Mesothelial cell of epicardium (in vitro differentiated cells): ENCODE measurements around the gene ANKRD44. TPM values are rescaled to one million over a fixed set of nuclear protein-coding genes. Genes with fewer than 3 reads are reported as not detected.
"Not testable (repeated sequence)": the region's sequence is repeated elsewhere in the genome, so short reads cannot be mapped to it uniquely, and the experiment has no call there.

Experiments
- DNase-seq, 2 experiments: peaks; one replicate each; pipeline ENCODE4 v3.0.0; 2021; ENCODE audit warnings: low spot score in 2 of 2; ENCODE audit not compliant: unreplicated experiment in 2 of 2
- H3K27ac Mint-ChIP-seq: 2 replicates; pipeline ENCODE4 v1.8.0; 2021; ENCODE audit warnings: mixed read lengths
- H3K27me3 Mint-ChIP-seq: 2 replicates; pipeline ENCODE4 v1.8.0; 2021; ENCODE audit warnings: low read depth, mixed read lengths
- H3K36me3 Mint-ChIP-seq: 2 replicates; pipeline ENCODE4 v1.8.0; 2021; ENCODE audit warnings: mixed read lengths
- H3K4me1 Mint-ChIP-seq: 2 replicates; pipeline ENCODE4 v1.8.0; 2021; ENCODE audit warnings: mixed read lengths
- H3K4me3 Mint-ChIP-seq: 2 replicates; pipeline ENCODE4 v1.8.0; 2021; ENCODE audit warnings: mild to moderate bottlenecking, moderate library complexity, mixed read lengths
- H3K9me3 Mint-ChIP-seq: 2 replicates; pipeline ENCODE4 v1.8.0; 2021; ENCODE audit warnings: mixed read lengths
- total RNA-seq: library from RNA; stranded (reverse); gene quantifications from 3 replicates; pipeline ENCODE4 v1.2.1, GENCODE V29; 2021
- TF ChIP-seq, protein P1 (sequence below): fragments of 200-600 bp; sonication (generic); IDR thresholded peaks from one replicate; pipeline ENCODE4 v1.5.0; 2021; ENCODE audit warnings: antibody characterized with exemption; ENCODE audit not compliant: unreplicated experiment

Gene ANKRD44
- total RNA-seq, 1 donor from 2014 or later, result 10.4 TPM

DNA sequence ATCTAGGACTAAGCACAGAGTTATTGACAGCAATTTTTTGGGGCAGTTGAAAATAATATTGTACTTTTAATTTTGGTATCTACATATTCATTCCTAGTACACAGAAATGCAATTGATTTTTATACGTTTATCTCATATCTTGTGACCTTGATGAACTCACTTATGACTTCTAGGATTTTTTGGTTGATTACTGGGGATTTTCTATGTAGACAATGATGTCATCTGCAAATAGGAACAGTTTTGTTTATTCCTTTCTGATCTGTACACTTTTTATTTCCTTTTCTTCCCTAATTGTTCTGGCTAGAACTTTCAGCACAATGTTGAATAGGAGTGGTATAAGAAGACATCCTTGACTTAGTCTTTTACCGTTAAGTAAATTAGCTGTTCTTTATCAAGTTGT is 240.6 kb downstream of the ANKRD44 start:
- H3K9me3 Mint-ChIP-seq, result no peaks in the 10 kb centered on the region
- H3K27me3 Mint-ChIP-seq, result peaks cover 3% of the 10 kb centered on the region
- H3K4me3 Mint-ChIP-seq, result no peak overlapping the region
- H3K36me3 Mint-ChIP-seq, result no peaks in the 10 kb centered on the region
- no peak overlapping the region for H3K27ac Mint-ChIP-seq
- no peak for DNase-seq
- H3K4me1 Mint-ChIP-seq, result peaks cover 1% of the 10 kb centered on the region
- TF ChIP-seq, protein P1, sequence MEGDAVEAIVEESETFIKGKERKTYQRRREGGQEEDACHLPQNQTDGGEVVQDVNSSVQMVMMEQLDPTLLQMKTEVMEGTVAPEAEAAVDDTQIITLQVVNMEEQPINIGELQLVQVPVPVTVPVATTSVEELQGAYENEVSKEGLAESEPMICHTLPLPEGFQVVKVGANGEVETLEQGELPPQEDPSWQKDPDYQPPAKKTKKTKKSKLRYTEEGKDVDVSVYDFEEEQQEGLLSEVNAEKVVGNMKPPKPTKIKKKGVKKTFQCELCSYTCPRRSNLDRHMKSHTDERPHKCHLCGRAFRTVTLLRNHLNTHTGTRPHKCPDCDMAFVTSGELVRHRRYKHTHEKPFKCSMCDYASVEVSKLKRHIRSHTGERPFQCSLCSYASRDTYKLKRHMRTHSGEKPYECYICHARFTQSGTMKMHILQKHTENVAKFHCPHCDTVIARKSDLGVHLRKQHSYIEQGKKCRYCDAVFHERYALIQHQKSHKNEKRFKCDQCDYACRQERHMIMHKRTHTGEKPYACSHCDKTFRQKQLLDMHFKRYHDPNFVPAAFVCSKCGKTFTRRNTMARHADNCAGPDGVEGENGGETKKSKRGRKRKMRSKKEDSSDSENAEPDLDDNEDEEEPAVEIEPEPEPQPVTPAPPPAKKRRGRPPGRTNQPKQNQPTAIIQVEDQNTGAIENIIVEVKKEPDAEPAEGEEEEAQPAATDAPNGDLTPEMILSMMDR, result no peak

- not testable (repeated sequence) for H3K36me3 Mint-ChIP-seq, DNase-seq, H3K27me3 Mint-ChIP-seq, H3K27ac Mint-ChIP-seq, H3K4me1 Mint-ChIP-seq, H3K4me3 Mint-ChIP-seq
- H3K9me3 Mint-ChIP-seq, result peaks cover 16% of the 10 kb centered on the region
These were observed 248.0 kb downstream of the ANKRD44 start for GRCh38 chr2:197062574-197062973.

GRCh38 chr2:197059477-197059876 is 251.1 kb downstream of the ANKRD44 start:
- no peak overlapping the region for H3K4me3 Mint-ChIP-seq
- no peaks in the 10 kb centered on the region for H3K27me3 Mint-ChIP-seq
- H3K27ac Mint-ChIP-seq, result no peak overlapping the region
- peaks cover 29% of the 10 kb centered on the region for H3K9me3 Mint-ChIP-seq
- TF ChIP-seq, protein P1, result no peak
- peaks cover 9% of the 10 kb centered on the region for H3K4me1 Mint-ChIP-seq
- DNase-seq, result no peak
- H3K36me3 Mint-ChIP-seq, result peaks cover 10% of the 10 kb centered on the region

- DNase-seq, result no peak
- TF ChIP-seq, protein P1, result no peak
- peaks cover 10% of the 10 kb centered on the region for H3K36me3 Mint-ChIP-seq
- no peak overlapping the region for H3K4me3 Mint-ChIP-seq
- H3K27me3 Mint-ChIP-seq, result no peaks in the 10 kb centered on the region
- no peak overlapping the region for H3K27ac Mint-ChIP-seq
- H3K9me3 Mint-ChIP-seq, result peaks cover 31% of the 10 kb centered on the region
- peaks cover 9% of the 10 kb centered on the region for H3K4me1 Mint-ChIP-seq
These were observed 251.7 kb downstream of the ANKRD44 start for GRCh38 chr2:197058777-197059300.

GRCh38 chr2:197057959-197058358 is 252.6 kb downstream of the ANKRD44 start:
- Mint-ChIP-seq H3K4me1 (peaks cover 9% of the 10 kb centered on the region), H3K9me3 (peaks cover 30% of the 10 kb centered on the region), H3K4me3 (no peak overlapping the region), H3K36me3 (peaks cover 11% of the 10 kb centered on the region), H3K27me3 (no peaks in the 10 kb centered on the region), H3K27ac (no peak overlapping the region)
- no peak for DNase-seq
- TF ChIP-seq, protein P1, result no peak

- Mint-ChIP-seq H3K9me3 (peaks cover 22% of the 10 kb centered on the region), H3K36me3 (peaks cover 9% of the 10 kb centered on the region), H3K4me3 (no peak overlapping the region), H3K4me1 (peaks cover 17% of the 10 kb centered on the region), H3K27ac (no peak overlapping the region), H3K27me3 (no peaks in the 10 kb centered on the region)
- DNase-seq, result no peak
- TF ChIP-seq, protein P1, result no peak
These were observed 255.5 kb downstream of the ANKRD44 start for GRCh38 chr2:197055045-197055444.
